GM10266 (cell line): ENCODE results near the gene NEUROG3.
"Not testable (repeated sequence)": the region's sequence is repeated elsewhere in the genome, so short reads cannot be mapped to it uniquely, and the experiment has no call there.

Experiments
- DNase-seq: peaks from one replicate; pipeline ENCODE4 v3.0.0; 2012; ENCODE audit errors: extremely low spot score
- TF ChIP-seq, protein P1 (sequence below): IDR thresholded peaks from 2 replicates; pipeline ENCODE4 v1.5.1; 2012; ENCODE audit warnings: mild to moderate bottlenecking, low read depth; ENCODE audit not compliant: control insufficient read depth, insufficient read depth; ENCODE audit errors: missing control alignments

The NEUROG3 gene

DNA sequence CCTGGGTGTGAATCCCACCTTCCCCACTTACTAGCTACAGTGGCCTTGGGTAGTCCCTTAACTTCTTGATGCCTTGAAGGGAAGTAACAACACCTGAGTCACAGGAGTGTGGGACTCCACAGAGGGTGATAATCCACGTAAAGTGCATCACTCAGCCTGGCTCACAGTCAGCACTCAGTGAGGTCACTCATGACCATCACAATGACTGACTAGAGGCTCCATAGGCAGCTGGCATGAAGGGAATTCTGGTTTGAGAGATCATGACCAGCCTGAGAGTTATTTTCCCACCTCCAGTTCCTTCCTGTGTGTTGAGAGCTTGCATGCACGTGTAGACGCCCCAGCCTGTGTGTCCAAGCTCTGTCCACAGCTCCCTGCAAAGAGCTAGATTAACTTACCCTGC, 34.8 kb downstream of the NEUROG3 start:
- no peak for DNase-seq
- TF ChIP-seq, protein P1, sequence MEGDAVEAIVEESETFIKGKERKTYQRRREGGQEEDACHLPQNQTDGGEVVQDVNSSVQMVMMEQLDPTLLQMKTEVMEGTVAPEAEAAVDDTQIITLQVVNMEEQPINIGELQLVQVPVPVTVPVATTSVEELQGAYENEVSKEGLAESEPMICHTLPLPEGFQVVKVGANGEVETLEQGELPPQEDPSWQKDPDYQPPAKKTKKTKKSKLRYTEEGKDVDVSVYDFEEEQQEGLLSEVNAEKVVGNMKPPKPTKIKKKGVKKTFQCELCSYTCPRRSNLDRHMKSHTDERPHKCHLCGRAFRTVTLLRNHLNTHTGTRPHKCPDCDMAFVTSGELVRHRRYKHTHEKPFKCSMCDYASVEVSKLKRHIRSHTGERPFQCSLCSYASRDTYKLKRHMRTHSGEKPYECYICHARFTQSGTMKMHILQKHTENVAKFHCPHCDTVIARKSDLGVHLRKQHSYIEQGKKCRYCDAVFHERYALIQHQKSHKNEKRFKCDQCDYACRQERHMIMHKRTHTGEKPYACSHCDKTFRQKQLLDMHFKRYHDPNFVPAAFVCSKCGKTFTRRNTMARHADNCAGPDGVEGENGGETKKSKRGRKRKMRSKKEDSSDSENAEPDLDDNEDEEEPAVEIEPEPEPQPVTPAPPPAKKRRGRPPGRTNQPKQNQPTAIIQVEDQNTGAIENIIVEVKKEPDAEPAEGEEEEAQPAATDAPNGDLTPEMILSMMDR: no peak

DNA sequence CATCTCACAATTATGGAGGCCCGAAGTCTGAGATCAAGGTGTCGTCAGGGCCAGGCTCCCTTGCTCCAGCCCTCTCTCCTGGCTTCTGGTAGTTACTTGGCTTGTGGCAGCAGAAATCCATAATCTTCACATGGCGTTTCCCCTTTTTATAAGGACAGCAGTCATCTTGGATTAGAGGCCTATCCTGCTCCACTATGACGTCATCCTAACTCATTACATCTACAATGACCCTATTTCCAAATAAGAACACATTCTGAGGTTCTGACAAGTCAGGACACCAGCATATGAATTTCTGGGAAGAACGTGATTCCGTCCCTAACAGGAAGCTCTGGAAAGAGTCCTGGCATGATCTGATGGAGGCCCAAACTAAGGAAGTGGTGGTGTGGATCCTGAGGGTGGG, 35.8 kb downstream of the NEUROG3 start:
- TF ChIP-seq, protein P1: no peak

DNA sequence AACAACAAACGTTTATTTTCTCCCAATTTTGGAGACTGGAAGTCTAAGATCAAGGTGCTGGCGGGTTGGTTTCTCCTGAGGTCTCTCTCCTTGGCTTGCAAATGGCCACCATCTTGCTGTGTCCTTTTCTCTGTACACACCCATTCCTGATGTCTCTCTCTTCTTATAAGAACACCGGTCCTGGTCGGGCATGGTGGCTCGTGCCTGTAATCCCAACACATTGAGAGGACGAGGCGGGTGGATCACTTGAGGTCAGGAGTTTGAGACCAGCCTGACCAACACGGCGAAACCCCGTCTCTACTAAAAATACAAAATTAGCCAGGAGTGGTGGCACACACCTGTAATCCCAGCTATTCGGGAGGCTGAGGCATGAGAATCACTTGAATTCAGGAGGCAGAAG, 36.7 kb downstream of the NEUROG3 start:
- DNase-seq: not testable (repeated sequence)

More for the DNA sequence above, 35.8 kb downstream of the NEUROG3 start:
- no peak for DNase-seq

DNA sequence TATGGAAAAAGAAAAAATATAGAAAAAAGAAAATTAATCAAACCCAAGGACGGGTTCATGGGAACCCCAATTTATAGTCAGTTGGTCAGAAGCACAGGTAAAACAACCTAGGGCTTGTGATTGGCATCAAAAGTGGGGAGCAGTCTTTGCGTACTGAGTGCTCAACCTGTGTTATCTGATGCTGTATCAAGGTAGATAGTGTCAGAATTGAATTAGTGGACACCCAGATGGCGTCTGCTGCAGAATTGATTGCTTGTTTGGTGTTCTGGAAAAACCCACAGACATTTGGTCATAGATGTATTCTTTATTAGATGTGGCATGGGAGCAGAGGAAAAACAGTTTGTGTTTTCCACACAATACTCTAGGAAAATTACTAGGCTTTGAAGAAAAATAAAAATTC, 39.6 kb downstream of the NEUROG3 start:
- DNase-seq: no peak
- TF ChIP-seq, protein P1: no peak

DNA sequence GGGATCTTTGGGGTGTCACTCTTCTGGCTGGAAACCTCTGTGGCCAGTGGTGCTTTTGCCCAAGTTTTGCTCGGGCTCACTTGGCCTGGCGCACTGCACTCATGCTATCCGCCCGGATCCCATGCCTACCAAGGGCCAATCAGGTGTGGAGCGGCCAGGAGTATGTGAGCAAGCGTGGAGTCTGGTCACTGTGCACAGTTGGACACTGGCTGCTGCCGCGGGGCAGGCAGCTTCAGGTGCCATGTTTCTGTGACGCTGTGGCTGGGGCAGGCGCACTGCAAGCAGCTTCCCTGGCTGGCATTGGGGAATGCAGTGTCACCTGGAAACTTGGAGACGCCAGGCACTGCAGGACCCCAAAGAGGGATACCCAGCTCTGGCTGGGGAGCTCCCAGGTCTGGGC, 45.3 kb downstream of the NEUROG3 start:
- DNase-seq: no peak
- TF ChIP-seq, protein P1: no peak
